NCI-H1930 (cell line): Measurements from ENCODE around the gene VPS8.
A peak's percentile ranks its signal among the peaks of the same experiment; 100 is the strongest.

ENCODE experiments used
- DNase-seq, 2 experiments: peaks; one replicate each; lab custom pipeline; 2025; lab: John Stamatoyannopoulos, UW

VPS8 gene

DNA sequence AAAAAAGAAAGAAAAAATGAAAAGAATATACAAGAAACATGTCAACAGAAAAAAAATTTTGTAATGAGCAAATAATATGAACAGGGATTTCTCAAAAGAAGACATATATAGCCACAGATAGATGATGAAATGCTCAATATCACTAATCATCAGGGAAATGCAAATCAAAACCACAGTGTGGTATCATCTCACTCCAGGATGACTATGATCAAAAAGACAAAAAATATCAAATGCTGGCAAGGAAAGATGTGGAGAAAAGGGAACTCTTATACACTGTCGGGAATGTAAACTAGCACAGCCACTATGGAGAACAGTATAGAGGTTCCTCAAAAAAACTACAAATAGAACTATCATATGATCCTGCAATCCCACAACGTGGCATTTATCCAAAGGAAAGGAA is 246.8 kb downstream of the VPS8 start:
- no peak for DNase-seq

DNA sequence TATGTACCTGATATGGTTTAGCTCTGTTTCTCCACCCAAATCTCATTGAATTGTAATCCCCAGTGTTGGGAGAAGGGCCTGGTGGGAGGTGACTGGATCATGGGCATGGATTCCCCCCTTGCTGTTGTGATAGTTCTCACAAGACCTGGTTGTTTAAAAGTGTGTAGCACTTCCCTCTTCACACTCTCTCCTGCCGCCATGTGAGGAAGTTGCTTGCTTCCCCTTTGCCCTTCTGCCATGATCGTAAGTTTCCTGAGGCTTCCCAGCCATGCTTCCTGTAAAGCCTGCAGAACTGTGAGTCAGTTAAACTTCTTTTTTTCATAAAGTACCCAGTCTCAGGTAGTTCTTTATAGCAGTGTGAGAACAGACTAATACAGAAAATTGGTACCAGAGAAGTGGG is 247.8 kb downstream of the VPS8 start:
- DNase-seq: no peak

DNA sequence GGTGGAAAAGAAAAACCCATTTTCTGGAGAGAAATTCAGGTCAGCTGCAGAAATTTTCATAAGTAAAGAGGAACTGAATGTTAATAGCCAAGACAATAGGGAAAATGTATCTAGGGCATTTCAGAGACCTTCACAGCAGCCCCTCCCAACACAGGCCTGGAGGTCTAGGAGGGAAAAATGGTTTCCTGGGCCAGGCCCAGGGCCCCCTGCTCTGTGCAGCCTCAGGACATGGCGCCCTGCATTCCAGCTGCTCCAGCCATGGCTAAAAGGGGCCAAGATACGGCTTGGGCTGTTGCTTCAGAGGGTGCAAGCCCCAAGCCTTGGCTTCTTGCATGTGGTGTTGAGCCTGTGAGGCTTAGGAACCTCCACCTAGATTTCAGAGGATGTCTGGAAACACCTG is 248.7 kb downstream of the VPS8 start:
- no peak for DNase-seq

DNA sequence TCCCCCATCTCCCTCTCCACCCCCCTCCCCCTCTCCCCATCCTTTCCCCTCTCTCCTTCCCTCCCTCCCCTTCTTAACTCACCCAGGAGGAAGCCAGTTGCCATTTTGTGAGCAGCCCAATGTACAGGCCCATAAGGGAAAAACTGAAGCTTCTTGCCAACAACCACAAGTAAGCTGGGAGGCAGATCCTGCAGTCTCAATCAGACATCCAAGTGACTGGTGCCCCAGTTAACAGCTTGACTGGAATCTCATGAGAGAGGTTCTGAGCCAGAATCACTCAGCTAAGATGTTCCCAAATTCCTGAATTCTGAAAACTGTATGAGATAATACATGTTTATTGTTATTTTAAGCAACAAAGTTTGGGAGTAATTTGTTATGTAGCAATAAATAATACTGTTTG is 250.2 kb downstream of the VPS8 start:
- no peak for DNase-seq

DNA sequence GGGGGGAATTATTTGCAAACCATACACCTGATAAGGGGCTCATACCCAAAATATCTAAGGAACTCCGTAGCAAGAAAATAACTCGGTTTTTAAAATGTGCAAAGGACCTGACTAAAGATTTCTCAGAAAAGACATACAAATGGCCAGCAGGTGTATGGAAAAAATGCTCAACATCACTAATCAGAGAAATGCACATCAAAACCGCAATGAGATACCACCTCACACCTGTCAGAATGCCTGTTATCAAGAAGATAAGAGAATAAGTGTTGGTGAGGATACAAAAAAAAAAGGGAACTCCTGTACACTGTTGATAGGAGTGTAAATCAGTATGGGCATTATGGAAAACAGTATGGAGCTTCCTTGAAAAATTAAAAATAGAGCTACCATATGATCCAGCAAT is 251.5 kb downstream of the VPS8 start:
- no peak for DNase-seq

DNA sequence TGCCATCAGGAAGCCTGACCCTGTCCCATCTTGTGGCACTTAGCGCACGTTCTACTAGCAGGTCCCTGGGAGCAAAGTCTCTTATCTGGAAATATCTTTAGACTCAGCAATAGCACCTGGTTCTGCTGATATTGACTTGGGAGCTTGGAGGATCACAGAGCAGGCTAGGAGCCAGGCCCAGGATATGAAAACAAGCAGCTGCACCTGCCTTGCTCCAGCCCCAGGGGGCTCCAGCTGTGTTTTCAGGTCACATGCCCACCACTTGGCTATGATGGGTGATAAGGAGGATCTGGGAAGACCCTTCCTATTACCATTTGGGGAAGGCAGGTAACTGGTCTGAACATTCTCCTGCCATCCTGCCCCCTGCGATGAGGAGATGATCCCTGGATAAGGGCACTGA is 253.1 kb downstream of the VPS8 start:
- no peak for DNase-seq

DNA sequence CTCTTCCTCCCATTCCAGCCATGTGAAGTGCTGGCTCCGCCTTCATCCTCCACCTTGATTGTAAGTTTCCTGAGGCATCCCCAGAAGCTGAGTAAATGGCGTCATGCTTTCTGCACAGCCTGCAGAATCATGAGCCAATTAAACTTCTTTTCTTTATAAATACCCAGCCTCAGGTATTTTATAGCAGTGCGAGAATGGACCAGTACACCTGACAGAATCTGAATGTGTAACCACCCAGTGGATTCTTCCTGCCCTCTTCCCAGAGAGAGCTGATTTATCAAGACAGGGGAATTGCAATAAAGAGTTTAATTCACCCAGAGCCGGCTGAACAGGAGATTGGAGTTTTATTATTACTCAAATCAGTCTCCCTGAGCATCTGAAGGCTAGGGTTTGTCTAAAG is 254.3 kb downstream of the VPS8 start:
- DNase-seq: no peak

DNA sequence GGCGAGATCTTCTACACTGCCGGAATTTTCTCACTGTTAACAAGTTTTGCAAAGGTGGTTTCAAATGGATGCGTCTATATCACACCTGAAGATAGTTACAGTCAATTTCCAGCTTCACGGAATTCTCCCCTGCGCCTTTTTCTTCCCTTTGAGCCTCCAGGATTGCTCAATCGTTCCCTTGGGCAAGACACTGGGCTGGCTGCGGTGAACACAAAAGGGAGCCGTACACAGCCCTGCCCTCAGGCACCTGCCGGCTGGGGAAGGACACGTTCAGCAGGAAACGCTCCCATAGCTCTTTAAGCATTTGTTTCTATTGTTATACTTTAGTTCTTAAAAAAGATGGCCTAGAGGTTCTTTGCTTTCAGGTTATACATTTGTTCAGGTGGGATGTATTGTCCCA is 255.2 kb downstream of the VPS8 start:
- no peak for DNase-seq

DNA sequence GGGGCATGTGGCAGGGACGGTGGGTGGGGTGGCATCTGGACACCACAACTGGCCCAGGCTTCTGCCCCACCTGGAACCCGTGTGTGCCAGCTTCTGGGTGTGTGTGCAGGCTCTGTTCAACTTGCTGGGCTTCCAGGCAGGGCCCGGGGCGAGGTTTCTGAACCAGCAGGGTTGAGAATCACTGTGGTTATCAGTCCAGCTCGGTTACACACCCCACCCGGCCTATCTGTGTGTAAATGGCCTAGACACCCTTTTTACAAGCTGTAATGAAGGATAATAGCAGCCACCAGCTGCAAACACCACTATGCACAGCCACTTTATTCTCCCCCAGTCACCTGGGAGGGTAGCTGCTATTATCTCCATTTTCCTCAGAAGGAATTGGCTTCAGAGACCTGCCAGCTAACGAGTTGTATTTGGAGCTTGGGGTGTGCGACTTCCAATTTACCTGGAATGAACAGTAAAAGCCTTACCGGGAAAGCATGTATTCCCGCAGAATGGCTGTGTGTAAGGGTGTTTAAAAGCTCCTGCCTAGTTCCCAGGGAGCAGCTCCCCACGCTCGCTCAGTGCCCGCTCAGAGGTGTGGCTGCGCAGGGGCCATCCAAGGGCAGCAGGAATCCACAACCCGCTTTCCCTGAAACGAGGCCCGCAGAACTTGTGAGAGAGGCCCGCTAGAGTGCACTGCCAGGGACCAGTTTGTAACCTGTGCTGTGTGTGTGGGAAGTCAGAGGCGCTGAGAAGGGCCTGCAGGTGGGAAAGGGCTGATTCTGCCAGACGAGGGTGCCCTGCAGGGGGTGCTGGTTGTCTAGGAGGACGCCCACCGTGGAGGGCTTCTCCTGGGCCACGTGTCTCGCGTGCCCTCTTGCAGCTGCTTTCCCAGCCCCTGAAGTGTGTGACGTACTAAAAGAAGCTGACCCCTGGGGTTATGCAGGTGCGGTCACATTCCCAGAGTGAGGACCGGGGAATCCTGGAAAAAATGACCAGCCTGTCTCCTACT is 257.4 kb downstream of the VPS8 start:
- no peak for DNase-seq

DNA sequence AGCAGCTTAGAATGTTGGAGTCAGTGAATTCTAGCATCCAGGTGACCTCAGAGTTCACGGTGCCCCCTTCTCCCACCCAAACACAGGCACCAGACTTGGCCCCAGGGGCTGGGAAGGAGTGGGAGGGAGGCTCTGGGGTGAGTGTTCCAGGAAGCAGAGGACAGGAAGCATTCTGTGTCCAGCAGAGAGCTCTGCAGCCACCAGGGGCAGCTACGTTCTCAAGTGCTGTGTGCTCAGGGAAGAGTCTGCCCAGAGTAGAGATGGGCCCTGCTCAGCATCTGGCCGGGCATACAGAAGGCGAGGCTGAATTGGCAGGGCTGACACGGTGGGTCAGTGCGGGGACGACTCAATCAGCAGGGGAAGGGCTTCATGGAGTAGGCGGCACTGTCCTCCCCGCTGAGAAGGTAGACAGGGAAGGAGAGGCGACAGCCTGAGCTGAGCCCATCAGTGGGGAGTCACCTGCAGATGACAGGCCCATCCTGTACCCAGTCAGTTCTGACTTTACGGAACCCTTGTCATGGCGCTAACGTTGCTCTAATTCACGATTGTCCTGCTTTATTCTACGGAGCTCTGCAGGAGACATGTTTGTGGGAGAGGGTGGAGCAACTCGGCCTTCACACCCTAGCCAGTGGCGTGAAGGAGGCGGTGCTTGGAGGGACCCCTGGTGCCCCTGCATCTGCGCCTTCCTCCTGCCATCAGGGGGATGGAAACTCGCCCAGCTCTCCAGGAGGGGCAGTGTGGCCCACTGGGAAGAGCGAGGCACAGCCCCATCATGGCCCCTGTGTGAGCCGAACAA is 258.7 kb downstream of the VPS8 start:
- peak in 1 of 2 experiments; percentile 5 for DNase-seq

DNA sequence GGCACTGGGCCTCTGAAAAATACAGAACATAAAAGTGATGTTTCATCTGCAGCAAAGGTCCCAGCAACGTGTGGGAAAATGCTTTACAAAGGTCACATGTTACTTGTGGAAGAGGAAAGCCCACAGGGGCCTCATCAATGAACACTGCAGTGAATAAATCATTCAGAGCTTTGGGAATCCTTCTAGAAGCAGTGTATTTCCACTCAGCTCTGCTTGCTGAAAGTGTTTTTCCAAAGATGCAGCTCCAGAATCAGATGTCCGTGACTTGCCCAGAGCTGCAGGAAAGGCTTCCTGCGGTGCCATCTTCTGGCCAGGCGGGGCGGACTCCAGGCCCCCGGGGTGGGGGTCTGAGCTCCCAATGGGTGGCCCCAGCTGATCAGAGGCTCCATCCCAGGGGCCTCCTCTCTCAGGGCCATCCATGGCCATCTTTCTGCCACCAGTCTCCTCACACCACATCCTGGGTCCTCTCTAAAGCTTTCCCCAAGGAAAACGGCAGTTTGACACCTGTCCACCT is 259.4 kb downstream of the VPS8 start:
- DNase-seq: no peak

DNA sequence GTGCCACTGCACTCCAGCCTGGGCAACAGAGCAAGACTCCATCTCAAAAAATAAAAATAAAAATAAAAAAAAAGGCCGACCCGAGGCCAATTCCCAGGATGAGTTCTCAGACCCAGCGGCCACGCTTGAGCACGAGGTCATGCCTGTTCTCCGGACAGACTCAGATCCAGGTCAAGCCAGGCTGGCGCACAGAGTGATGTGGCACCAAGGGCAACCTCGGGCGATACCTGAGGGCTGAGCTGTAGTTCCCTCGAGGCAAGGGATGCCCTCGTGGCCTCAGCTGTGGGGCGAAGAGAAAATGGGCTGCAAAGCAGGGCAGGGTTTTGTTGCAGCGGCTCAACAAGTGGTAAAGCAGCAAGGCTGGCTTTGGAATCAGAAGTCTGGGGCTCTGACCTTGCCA is 263.6 kb downstream of the VPS8 start:
- DNase-seq: no peak

DNA sequence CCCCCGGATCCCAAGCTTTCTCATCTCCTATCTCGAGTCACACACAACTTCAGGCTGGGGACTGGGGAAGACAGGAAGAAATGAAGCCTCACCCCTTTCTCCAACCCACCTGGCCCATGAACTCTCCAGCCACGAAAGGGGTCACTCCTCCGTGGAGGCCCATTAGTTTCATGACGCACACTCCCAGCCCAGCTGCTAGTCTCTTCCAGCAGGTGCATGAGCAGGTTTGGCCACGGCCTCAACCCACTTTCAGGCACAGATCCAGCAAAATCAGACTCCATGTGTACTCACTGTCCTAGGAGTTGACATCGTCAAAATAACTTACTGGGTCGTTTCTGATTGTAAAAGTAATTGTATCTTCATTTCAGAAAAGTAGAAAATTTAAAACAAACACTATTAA is 264.3 kb downstream of the VPS8 start:
- DNase-seq: no peak

DNA sequence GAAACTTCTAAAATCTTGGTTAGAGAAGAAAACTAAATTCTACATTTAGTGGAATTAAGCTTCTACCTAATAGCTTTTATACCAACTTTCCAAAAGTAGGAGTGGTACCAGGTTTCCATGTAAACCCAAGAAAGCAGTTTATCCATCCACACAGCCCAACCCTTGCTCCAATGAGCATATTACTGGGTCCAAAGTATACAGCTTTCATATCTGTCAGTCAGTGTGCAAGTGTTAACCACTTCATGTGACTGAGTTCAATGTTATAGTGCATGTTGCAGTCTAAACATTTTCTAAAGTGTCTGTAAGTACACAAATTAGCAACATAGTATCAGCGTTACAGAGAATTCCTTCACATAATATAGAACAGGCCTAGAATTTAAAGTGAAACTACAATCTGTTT is 267.7 kb downstream of the VPS8 start:
- DNase-seq: no peak

DNA sequence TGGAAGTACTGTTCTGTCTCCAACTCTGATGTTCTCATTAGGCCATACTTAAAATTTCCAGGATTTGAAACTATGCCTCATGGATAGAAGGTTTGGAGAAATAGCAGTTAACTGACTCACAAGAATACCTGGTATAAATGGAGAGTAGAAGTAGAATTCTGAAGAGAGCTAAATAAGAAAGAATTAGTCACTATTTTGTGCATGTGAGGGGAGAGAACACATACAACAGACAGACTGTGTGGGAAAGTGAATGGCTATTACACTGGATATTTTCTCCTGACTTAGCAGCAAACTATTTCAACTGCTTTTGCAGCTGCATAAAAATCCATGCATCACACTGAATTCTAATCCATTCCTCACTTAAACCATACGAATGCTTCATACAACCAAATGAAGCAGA is 269.6 kb downstream of the VPS8 start:
- DNase-seq: no peak

DNA sequence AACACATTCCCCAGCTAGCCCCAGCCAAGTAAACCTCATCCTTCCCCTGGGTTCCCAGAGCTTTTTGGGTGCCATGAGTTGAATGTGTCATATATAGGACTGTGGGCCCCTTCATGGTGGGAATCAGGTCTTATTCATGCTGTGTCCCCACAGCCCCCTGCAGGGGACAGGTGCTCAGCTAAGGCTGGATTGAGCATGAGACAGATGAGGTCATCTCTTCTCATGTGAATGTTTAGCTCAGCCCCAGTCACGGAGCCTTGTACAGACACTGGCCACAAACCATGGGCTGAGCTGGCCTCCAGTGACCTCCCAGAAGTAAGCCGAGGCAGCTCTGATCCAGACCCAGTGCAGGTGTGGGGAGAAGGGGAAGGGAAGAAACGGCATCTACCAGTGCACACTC is 270.2 kb downstream of the VPS8 start:
- DNase-seq: no peak

DNA sequence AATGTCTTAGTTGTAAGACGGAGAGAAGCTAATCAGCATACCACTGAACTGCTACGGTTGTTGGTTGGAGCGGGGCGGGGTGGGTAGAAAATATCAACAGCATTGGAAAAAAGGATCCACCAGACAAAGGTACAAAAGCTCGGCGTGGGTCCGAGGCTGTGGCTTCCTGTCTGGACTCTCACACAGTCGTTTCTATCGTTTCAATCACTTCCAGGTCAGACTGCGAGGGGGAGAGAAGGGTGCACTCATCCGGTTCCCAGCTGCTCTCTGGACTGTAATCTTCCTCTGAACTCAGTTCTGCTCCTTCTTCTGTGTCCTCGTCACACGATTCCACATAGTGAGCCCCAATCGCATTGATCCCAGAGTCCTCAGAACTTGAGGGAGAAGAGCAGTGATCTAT is 270.9 kb downstream of the VPS8 start:
- DNase-seq: no peak

DNA sequence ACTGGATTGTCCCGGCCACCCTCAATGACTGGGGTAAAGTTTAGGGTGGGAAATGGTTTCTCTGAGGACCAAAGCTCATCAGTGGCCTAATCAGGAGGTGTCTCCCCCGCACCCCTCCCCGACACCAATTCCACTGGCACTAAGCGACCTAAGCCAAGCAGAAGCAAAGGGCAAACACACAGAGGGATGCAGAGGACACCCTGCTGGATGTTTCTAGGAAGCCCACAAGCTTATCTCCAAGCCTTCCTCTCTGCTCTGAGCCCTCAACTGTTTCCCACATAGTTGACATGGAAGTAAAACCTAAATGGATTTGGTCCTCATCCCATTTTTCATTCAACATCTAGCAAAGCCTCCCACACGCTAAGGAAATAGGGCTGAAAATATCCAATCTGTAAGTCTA is 272.4 kb downstream of the VPS8 start:
- DNase-seq: no peak

DNA sequence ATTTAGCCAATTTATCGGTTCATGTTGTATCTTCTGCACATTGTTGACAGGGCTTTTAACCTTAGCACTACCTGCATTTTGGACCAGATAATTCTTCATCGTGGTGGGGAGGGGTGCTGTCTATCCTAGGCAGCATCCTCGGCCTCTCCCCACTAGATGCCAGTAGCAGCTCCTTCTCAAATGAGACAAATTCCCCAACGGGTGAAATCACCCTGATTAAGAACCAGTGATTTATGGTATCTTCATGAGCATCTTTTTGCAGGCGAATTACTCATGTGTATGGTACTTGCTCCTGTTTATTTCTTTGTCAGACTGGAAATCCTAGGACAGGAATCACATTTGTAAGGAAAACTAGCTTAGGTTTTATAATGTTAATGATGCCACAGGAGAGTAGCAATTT is 272.9 kb downstream of the VPS8 start:
- DNase-seq: no peak

DNA sequence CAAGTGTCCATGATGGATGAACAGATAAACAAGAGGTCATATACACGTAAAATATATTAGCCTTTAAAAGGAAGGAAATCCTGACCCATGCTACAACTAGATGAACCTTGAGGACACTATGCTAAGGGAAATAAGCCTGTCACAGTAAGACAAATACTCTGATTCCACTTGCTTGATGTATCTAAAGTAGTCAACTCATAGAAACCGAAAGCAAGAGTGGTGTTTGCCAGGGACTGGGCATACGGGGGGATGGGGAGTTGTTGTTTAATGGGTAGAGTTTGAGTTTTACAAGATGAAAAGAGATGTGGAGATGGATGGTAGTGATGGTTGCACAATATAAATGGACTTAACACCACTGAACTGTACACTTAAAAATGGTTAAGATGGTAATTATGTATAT is 275.5 kb downstream of the VPS8 start:
- no peak for DNase-seq

DNA sequence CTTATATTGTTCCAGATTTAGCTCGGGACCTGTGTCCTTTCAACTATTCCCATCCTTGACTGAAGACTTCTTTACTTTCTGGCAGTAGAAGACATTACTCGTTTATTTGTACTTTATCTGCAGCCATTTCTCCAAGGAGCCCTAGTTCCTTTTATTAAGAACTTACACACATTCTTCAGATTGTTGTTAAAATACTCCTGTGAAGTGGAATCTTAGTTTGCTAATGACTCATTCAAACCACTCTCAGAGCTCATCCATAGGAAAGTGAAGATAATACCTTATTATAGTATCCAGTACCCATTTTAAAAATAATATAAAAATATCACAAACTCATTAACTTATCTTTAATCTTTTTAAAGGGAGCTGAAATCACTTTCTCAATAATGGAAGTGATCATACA is 277.4 kb downstream of the VPS8 start:
- no peak for DNase-seq

DNA sequence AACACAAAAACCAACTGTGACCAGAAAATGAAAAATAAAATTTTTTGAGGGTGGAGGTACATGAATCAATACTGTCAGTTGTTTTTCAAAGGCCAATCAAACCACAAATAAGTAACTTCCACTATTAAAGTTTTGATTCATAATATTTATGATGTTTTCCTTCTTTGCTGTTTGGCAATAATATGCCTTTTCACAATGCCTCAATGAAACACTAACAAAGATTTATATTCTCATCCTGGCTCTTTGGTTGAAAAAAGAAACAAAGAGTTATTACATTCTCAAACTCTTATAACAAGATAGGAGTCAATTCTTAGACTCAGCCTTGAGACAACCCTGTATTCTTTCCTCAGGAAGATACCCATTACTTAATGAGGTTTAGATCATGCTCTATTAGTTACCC is 277.8 kb downstream of the VPS8 start:
- no peak for DNase-seq

DNA sequence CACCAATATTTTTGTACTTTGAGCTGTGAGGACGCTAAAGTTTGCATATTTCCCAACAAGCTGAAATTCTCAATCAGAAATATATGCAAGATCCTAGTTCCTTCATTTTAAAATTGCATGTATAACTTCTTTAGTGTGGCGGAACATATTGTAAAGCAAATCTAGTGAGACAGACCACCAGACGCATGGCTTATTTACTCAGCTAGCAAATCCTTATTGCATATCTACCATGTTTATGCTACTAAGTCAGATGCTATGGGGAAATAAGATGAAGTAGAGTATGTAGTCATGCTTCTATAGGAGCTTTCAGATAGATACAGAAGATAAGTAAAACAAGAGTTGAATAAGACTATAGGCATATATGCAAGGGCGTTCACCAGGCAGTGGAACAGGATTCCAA is 278.8 kb downstream of the VPS8 start:
- DNase-seq: no peak
